A549 (cell line): Measurements from ENCODE around the gene GAS7. TPM values are rescaled to one million over a fixed set of nuclear protein-coding genes. Genes with fewer than 3 reads are reported as not detected.

Experiments
- ATAC-seq, 2 experiments: fragments of 200-7000 bp in 1 of 2; fragments of >200 bp in 1 of 2; cut with Nextera tagmentation in 1 of 2; cut with Tn5 transposase in 1 of 2; 3 replicates each; pipeline versions ENCODE4 v1.8.0 to v1.9.1; 2018 to 2020; ENCODE audit warnings: mild to moderate bottlenecking in 1 of 2, moderate library complexity in 1 of 2
- CTCF ChIA-PET: fragments of 300-600 bp; sonication (Branson Sonifier 250); formaldehyde crosslinking; extraction: SDS; loops from one replicate; lab custom pipeline; 2021; ENCODE audit warnings: antibody characterized with exemption, inconsistent platforms; lab: Yijun Ruan, JAX
- POLR2A ChIA-PET: fragments of 350-600 bp; formaldehyde crosslinking; extraction: SDS; loops from one replicate; lab custom pipeline; 2021; ENCODE audit warnings: antibody characterized with exemption, inconsistent platforms; lab: Yijun Ruan, JAX
- DNase-seq, 2 experiments: peaks; one replicate each; pipeline versions ENCODE4 v3.0.0 to v3.0.0-alpha.2; 2011 to 2016; ENCODE audit warnings: low read depth in 1 of 2, low spot score in 1 of 2
- FAIRE-seq: peaks from 2 replicates; lab custom pipeline; 2011; peaks lifted over from hg19 to GRCh38; lab: Jason Lieb, UNC
- H3K27ac ChIP-seq, 2 experiments: fragments of >200 bp; sonication (Bioruptor Twin); formaldehyde crosslinking; 3 replicates each; pipeline ENCODE4 v1.5.1; 2016 to 2017
- H3K4me1 ChIP-seq: fragments of >200 bp; sonication (Bioruptor Twin); formaldehyde crosslinking; 3 replicates; pipeline ENCODE4 v1.6.1; 2016
- H3K4me2 ChIP-seq: fragments of >200 bp; sonication (Bioruptor Twin); formaldehyde crosslinking; 3 replicates; pipeline ENCODE4 v1.6.1; 2016
- H3K4me3 ChIP-seq: fragments of >200 bp; sonication (Bioruptor Twin); formaldehyde crosslinking; 3 replicates; pipeline ENCODE4 v1.5.1; 2016
- H3K9me3 ChIP-seq: fragments of >200 bp; sonication (Bioruptor Twin); formaldehyde crosslinking; 3 replicates; pipeline ENCODE4 v1.6.1; 2016
- BCL3 ChIP-seq: fragments of >200 bp; sonication (Bioruptor Twin); formaldehyde crosslinking; IDR thresholded peaks from 3 replicates; pipeline ENCODE4 v1.6.1; 2016
- CHD2 ChIP-seq: fragments of 150-350 bp; IDR thresholded peaks from 2 replicates; pipeline ENCODE4 v1.6.1; 2014; ENCODE audit warnings: low read length; ENCODE audit not compliant: partially characterized antibody
- E2F6 ChIP-seq: IDR thresholded peaks from 2 replicates; pipeline ENCODE4 v1.6.1; 2012; ENCODE audit warnings: low read depth, borderline replicate concordance
- EHF ChIP-seq: fragments of 250-450 bp; sonication (Bioruptor Pico); IDR thresholded peaks from 2 replicates; pipeline ENCODE4 v1.5.0; 2020; ENCODE audit warnings: mild to moderate bottlenecking
- ELK1 ChIP-seq: fragments of 150-350 bp; IDR thresholded peaks from 2 replicates; pipeline ENCODE4 v1.6.1; 2014; ENCODE audit warnings: low read depth, mild to moderate bottlenecking, low read length
- ESRRA ChIP-seq: fragments of 150-350 bp; IDR thresholded peaks from 2 replicates; pipeline ENCODE4 v1.6.1; 2014; ENCODE audit warnings: mild to moderate bottlenecking, low read length, borderline replicate concordance
- HES2 ChIP-seq: fragments of >200 bp; sonication (Bioruptor Twin); formaldehyde crosslinking; IDR thresholded peaks from 2 replicates; pipeline ENCODE4 v1.6.1; 2016
- HOXB13 ChIP-seq: fragments of 250-450 bp; sonication (Bioruptor Pico); IDR thresholded peaks from 2 replicates; pipeline ENCODE4 v1.5.0; 2020; ENCODE audit warnings: low read depth, mild to moderate bottlenecking, moderate library complexity
- HOXB5 ChIP-seq: fragments of 250-450 bp; sonication (Bioruptor Pico); IDR thresholded peaks from 2 replicates; pipeline ENCODE4 v1.5.0; 2020; ENCODE audit warnings: mild to moderate bottlenecking, moderate library complexity
- MAFK ChIP-seq: fragments of 450-650 bp; IDR thresholded peaks from 2 replicates; pipeline ENCODE4 v1.6.1; 2014; ENCODE audit not compliant: partially characterized antibody
- MAX ChIP-seq: IDR thresholded peaks from 2 replicates; pipeline ENCODE4 v1.6.1; 2012
- MYC ChIP-seq: IDR thresholded peaks from 2 replicates; pipeline ENCODE4 v1.6.1; 2012; ENCODE audit warnings: mild to moderate bottlenecking, inconsistent platforms, low read length, improper control_type of control experiment, borderline replicate concordance
- NPAS2 ChIP-seq: fragments of 250-450 bp; sonication (Bioruptor Pico); IDR thresholded peaks from 2 replicates; pipeline ENCODE4 v1.8.0; 2022; ENCODE audit warnings: mild to moderate bottlenecking, moderate library complexity, borderline replicate concordance
- PBX3 ChIP-seq: IDR thresholded peaks from 2 replicates; pipeline ENCODE4 v1.6.1; 2012
- PHF8 ChIP-seq: fragments of 200-600 bp; sonication (generic); IDR thresholded peaks from 2 replicates; pipeline ENCODE4 v1.6.1; 2016; ENCODE audit warnings: low read depth, mild to moderate bottlenecking, antibody characterized with exemption, moderate library complexity, borderline replicate concordance
- RFX5 ChIP-seq: fragments of 450-650 bp; IDR thresholded peaks from 2 replicates; pipeline ENCODE4 v1.7.1; 2014; ENCODE audit warnings: antibody characterized with exemption, mild to moderate bottlenecking, moderate library complexity
- SMC3 ChIP-seq: fragments of >200 bp; sonication (Bioruptor Twin); formaldehyde crosslinking; IDR thresholded peaks from 3 replicates; pipeline ENCODE4 v1.6.1; 2018; ENCODE audit warnings: inconsistent platforms
- TFCP2L1 ChIP-seq: fragments of 250-450 bp; sonication (Bioruptor Pico); IDR thresholded peaks from 2 replicates; pipeline ENCODE4 v1.5.0; 2021; ENCODE audit warnings: mild to moderate bottlenecking
- TP53 ChIP-seq: fragments of 250-450 bp; sonication (Bioruptor Pico); IDR thresholded peaks from 2 replicates; pipeline ENCODE4 v1.5.0; 2021; ENCODE audit warnings: mild to moderate bottlenecking, moderate library complexity
- USF2 ChIP-seq: fragments of 450-650 bp; IDR thresholded peaks from 2 replicates; pipeline ENCODE4 v1.6.1; 2014; ENCODE audit warnings: antibody characterized with exemption
- ZFP36 ChIP-seq: fragments of 450-650 bp; IDR thresholded peaks from 2 replicates; pipeline ENCODE4 v1.6.1; 2014; ENCODE audit warnings: borderline replicate concordance; ENCODE audit not compliant: partially characterized antibody
- WGBS: methylation state at CpG from one replicate; pipeline ENCODE4 v1.1.6; 2017; ENCODE audit errors: missing lambda C conversion rate; 5-methylcytosine and 5-hydroxymethylcytosine counted together
- polyA plus RNA-seq, 4 experiments: library from polyadenylated mRNA; depleted of rRNA in 3 of 4; stranded (reverse); fragments of >200 nt; fragmentation: RNase III in 1 of 4; extraction: RNeasy Plus Mini Kit Qiagen cat#74134 plus additional on column Dnase treatment in 1 of 4; gene quantifications; 2 replicates in 3 of 4; 3 replicates in 1 of 4; pipeline ENCODE4 v1.2.3, GENCODE V29; 2011 to 2017

Gene GAS7
- polyA plus RNA-seq, 2 of the 4 experiments (the other 2 are of a cell fraction) = 1.3 to 1.5 TPM

- FAIRE-seq (no peak), DNase-seq (no peak), ATAC-seq (peak in 1 of 2 experiments; percentile 50; a peak in 1 of 6 replicates)
- 17% methylated on average over 6 of the region's 6 CpGs for WGBS
- Histone ChIP-seq H3K4me2 (no peak overlapping the region), H3K27ac (no peak overlapping the region), H3K4me1 (no peaks in the 10 kb centered on the region), H3K9me3 (peaks cover 14% of the 10 kb centered on the region), H3K4me3 (no peak overlapping the region)
- ChIA-PET POLR2A (no interaction called here), CTCF (interaction anchor here (0.6 kb wide), 2 partner anchors 10 to 705 kb away, joined by 3 read pairs; no protein-coding TSS in a partner anchor)
- no peak for TF ChIP-seq RFX5
- TF ChIP-seq HOXB5 (CRISPR knock-in tag) = no peak
- TF ChIP-seq E2F6 = no peak
- TF ChIP-seq BCL3 = no peak
These were observed 11.8 kb upstream of the GAS7 start for GRCh38 chr17:10210151-10210574.

GRCh38 chr17:10208604-10209193 is 10.3 kb upstream of the GAS7 start:
- no peak for FAIRE-seq
- DNase-seq = no peak
- Histone ChIP-seq H3K4me1 (no peaks in the 10 kb centered on the region), H3K4me2 (no peak overlapping the region), H3K9me3 (peaks cover 28% of the 10 kb centered on the region), H3K27ac (no peak overlapping the region), H3K4me3 (no peak overlapping the region)
- 47% methylated on average over 7 of the region's 7 CpGs for WGBS
- TF ChIP-seq TP53 (CRISPR knock-in tag) (no peak), RFX5 (no peak), ELK1 (no peak), HOXB13 (CRISPR knock-in tag) (no peak), PBX3 (no peak), CHD2 (no peak), MAX (no peak), SMC3 (no peak), PHF8 (no peak), EHF (CRISPR knock-in tag) (no peak), BCL3 (no peak), ESRRA (no peak), USF2 (no peak), MYC (no peak), HES2 (no peak), NPAS2 (CRISPR knock-in tag) (no peak), TFCP2L1 (CRISPR knock-in tag) (no peak), ZFP36 (no peak), MAFK (no peak)
- POLR2A ChIA-PET = no interaction called here
- ATAC-seq = no peak
- CTCF ChIA-PET = interaction anchor here (0.6 to 2.4 kb wide), 3 partner anchors 18 to 80 kb away, joined by 3 to 14 read pairs (median 3); no protein-coding TSS in a partner anchor
